HG03469 (cell line): ENCODE data around the gene FARP1.
"Not testable (repeated sequence)": the region's sequence is repeated elsewhere in the genome, so short reads cannot be mapped to it uniquely, and the experiment has no call there.

Experiments used
- ATAC-seq: cut with Tn5 transposase; IDR thresholded peaks from one replicate; pipeline ENCODE4 v1.9.1; 2021; ENCODE audit warnings: mild to moderate bottlenecking, moderate library complexity, moderate number of reproducible peaks; ENCODE audit not compliant: unreplicated experiment

Gene FARP1

DNA sequence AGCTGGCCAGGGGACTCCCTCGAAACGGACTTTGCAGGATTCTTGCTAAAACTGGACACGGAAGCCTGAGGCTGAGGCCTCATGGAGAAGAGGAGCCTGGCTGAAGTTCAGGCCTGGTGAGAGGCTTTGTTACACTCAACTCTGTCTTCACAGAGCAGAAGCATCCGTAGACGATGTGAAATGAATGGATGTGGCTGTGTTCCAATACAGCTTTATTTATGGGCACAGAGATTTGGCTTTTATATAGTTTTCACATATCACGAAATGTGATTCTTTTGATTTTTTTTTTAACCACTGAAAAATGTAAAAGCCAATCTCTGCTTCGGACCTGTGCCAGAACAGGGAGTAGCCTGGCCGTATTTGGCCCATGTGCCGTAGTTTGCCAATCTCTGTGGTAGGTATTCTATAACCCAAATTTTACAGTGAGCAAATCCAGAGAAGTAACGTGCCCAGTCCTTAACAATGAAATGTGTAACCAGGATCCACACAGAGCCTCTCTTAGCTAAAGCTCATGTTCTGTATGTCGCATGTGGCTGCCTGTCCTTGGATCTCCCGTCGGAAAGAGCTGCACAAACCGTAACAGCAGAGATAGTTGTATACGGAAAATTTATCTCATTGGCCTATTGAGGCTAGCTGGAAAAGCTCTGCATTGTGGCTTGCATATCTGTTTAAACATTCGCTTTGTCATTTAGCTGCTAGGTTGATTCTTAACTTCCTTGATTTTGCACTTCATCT, 205.7 kb downstream of the FARP1 start:
- ATAC-seq = no peak

DNA sequence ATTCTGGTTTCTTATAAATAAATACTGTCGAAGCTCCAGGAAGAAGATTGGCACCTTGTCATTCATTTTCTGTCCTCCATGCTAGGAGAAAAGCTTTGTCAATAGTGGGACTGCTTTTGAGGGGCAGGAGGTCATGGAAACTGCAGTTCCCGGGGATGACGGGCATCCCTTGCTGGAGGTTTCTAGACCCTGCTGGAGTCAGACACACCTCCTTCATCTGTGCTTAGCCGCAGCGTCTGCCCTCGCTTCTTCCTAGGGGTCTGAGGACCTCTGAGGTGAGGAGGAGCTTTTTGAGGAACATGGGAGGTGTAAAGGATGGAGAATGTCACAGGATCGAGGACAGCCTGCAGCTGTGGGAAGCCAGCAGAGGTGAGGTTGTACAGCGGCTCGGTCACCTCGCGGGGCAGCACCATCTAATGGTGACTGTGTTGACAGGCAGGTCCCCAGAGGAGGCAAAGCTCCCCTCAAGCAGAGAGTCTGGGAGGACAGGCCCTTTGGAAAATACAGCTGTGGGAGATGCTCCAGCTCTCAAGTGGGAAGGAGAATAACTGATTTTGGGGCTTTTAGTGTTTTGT, 206.9 kb downstream of the FARP1 start:
- no peak for ATAC-seq

DNA sequence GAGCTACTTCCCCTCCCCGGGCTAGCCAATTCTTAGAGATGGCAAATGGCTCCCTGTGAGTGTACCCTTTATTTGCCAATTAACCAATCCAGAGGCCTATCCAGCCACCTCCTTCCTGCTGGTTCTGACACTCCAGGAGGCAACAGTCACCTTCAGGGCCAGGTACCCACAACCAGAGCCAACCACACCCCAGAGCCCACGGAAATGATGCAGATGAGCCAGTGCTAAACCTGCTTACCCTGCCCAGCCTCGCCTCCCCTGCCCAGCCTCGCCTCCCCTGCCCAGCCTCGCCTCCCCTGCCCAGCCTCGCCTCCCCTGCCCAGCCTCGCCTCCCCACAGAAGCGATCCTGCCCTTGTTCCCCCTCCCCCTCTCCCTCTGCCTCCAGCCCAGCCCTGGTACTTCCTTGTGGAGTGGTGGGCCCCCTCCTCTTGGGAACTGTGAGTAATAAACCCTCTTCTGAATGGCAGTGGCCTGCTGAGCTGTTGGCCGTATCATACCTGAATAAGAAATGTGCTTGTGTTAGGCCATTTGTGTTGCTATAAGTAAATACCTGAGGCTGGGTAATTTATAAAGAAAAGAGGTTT, 207.9 kb downstream of the FARP1 start:
- ATAC-seq = no peak

GRCh38 chr13:98351636-98352035, 208.7 kb downstream of the FARP1 start:
- no peak for ATAC-seq

DNA sequence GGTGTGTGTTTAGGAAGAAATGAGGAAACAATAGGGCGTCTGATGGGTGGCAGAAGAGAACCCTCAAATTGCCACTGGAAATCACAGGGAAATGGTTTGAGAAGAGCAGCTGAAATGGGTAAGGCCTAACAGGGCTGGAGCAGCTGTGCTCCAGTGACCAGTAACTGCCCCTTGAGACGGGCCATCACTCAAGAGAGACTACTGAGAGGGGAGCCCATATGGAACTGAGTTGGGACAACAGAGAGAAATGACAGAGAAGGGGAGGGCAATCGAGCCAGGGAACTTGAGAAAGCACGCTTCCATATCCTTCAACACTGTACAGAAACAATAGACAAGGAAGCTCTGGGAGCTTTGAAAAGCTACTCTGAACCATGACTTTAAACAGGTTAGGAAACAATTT, 209.3 kb downstream of the FARP1 start:
- ATAC-seq = no peak

GRCh38 chr13:98353750-98354149, 210.9 kb downstream of the FARP1 start:
- no peak for ATAC-seq

GRCh38 chr13:98358937-98359336, 216.0 kb downstream of the FARP1 start:
- ATAC-seq = no peak

- ATAC-seq = no peak
These were observed 217.7 kb downstream of the FARP1 start for GRCh38 chr13:98360545-98360944.

DNA sequence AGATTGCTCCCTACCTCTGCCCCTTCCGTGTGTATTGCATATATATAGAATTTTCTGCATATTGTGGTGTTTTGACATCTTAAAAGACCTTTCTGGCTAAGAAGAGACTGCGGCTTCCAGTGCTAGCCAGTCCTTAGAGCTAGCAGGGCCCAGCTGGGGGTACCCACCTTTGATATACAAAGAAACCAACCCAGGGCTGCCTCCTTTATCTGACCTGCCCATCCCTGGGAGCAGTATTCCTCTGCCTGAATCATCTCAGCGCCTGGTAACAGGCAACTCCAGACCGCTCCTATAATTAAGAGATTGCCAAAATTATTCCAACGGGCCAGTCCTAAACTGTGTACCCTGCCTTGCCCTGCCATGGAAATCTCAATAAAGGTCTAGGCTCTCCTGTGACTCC, 220.4 kb downstream of the FARP1 start:
- ATAC-seq = no peak

- ATAC-seq = no peak
These were observed 221.3 kb downstream of the FARP1 start for GRCh38 chr13:98364179-98364578.

DNA sequence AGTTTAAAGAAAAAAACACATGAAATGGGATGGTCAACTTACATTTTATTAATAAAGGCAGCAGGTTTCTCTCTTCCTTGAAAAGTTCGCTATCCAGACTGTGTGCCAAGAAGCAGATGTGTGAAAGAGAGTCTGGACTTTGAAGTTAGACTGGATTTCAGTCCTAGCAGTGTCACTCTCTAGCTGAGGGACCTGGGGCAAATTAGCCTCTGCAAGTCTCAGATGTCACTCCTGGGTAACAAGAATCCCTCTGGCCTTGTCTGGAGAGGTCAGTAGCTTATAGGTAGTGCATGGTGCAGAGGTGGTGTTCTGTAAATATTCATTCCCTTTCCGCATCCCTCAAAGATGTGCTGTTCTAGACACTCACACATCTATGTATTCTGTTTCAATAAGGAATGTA, 221.8 kb downstream of the FARP1 start:
- no peak for ATAC-seq

GRCh38 chr13:98365302-98365701, 222.4 kb downstream of the FARP1 start:
- no peak for ATAC-seq

- no peak for ATAC-seq
These were observed 223.1 kb downstream of the FARP1 start for GRCh38 chr13:98366010-98366409.

DNA sequence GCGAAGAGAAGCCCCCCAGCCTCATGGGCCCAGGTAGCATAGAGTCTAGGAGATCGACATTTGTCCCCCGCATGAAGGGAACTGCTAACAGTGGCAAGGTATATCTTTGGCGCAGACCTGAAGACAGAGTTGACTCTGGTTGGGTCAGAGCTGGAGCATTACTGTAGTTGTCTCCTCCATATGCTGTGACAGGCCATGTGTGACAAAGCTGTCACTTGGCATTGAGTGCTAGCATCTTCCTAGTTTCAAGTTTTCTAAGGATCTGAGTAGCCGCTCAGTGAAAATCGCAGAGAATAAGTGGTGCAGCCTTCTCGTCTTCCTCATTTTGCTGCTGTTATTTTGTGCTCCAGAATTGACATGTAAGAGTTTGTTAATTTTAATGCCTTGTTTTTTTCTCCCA, 223.5 kb downstream of the FARP1 start:
- no peak for ATAC-seq

DNA sequence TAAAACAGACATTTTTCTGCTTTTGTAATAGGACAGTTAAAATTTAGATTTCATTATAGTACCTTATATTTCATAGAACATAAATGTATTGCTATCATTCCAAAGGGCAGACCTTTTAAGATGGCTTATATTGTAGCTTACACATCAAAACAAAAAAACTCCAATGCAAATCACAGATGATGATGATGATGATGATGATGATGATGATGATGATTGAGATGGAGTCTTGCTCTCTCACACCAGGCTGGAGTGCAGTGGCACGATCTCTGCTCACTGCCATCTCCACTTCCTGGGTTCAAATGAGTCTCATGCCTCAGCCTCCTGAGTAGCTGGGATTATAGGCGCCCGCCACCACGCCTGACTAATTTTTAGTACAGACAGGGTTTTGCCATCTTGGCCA, 224.1 kb downstream of the FARP1 start:
- ATAC-seq = no peak

GRCh38 chr13:98368019-98368418, 225.1 kb downstream of the FARP1 start:
- ATAC-seq = no peak

DNA sequence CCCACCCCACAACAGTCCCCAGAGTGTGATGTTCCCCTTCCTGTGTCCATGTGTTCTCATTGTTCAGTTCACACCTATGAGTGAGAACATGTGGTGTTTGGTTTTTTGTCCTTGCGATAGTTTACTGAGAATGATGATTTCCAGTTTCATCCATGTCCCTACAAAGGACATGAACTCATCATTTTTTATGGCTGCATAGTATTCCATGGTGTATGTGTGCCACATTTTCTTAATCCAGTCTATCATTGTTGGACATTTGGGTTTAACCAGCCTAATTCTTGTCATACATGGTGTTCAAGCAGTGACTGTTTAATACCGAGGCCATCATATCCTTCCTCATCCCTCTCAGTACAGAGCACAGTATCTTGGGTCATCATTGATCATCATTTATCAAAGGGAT, 226.6 kb downstream of the FARP1 start:
- not testable (repeated sequence) for ATAC-seq

- ATAC-seq = no peak
These were observed 227.4 kb downstream of the FARP1 start for GRCh38 chr13:98370261-98370660.

GRCh38 chr13:98370806-98371515, 228.1 kb downstream of the FARP1 start:
- ATAC-seq = no peak

DNA sequence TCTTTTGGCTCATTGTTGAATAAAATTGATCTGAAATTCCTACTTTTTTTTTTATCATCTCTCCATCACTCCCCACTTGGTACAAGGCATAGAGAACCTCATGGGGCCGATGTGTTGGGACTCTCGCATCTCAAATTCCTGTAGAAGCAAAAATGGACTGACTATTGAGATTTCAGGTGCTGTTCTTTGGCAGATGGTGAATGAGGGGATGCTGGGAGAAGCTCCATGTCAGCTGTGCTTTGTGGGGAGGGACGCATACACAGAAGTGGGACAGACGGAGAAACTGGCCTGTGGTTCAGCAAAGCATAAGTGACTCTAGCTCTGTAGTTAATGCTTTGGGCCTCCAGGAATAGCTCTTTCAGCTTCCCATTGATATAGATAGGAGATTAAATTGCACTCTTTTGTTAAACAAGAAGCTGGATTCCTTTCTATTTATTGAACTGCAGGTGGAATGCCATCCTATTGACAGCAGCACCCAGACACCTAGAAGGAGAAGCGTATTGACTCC, 228.7 kb downstream of the FARP1 start:
- no peak for ATAC-seq

DNA sequence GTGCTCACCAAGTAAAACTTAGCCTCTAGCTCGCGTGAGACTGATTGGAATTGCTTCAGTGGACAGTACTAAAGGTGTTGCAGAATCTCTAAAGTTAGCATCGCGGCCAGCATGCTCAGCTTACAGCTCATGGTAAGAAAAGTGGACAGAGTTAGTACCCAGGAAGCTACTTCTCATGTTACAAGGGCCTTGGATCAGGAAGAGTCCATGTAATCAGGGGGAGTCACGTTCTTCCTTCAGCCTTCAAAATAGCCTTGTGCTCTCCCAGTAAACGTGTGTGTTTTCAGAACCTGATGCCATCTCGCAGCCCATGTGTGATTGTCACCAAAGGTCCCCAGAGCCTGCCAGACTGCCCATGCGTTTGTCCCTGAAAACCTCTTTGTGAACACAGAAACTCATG, 230.0 kb downstream of the FARP1 start:
- no peak for ATAC-seq

- no peak for ATAC-seq
These were observed 231.9 kb downstream of the FARP1 start for GRCh38 chr13:98374750-98375149.
